Measurements from ENCODE around the gene GRK4.

DNA sequence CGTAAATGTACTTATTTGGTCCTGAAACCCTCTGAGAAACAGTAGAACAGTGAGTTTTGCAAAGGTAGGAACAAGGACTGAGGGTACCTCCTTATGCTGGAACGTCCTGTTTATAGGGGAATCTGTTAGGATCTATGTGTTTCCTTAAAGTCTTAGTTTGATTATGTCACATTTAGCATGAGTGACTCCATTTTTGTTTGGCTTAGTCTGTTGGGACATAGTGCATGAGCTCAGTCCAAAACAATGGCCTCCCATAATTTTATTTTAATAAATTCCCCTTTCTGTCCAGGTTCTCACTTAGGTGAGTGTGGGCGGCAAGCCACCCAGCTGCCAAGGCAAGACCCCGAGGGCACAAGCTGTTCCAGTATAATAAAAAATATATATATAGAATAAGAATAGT lies 83.3 kb downstream of the GRK4 start:
- TF ChIP-seq, protein P1, sequence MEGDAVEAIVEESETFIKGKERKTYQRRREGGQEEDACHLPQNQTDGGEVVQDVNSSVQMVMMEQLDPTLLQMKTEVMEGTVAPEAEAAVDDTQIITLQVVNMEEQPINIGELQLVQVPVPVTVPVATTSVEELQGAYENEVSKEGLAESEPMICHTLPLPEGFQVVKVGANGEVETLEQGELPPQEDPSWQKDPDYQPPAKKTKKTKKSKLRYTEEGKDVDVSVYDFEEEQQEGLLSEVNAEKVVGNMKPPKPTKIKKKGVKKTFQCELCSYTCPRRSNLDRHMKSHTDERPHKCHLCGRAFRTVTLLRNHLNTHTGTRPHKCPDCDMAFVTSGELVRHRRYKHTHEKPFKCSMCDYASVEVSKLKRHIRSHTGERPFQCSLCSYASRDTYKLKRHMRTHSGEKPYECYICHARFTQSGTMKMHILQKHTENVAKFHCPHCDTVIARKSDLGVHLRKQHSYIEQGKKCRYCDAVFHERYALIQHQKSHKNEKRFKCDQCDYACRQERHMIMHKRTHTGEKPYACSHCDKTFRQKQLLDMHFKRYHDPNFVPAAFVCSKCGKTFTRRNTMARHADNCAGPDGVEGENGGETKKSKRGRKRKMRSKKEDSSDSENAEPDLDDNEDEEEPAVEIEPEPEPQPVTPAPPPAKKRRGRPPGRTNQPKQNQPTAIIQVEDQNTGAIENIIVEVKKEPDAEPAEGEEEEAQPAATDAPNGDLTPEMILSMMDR (conservative IDR thresholded peaks at IDR 0.05; ENCODE audit: low read depth, low read length): no peak
- TF ChIP-seq EZH2 (IDR thresholded peaks at IDR 0.05; ENCODE audit: low read length, unreplicated experiment): no peak

Measured in PC-3 (cell line).